Measurements from ENCODE around the gene PCDHAC1. TPM values are rescaled to one million over a fixed set of nuclear protein-coding genes. Genes with fewer than 3 reads are reported as not detected.

PCDHAC1 gene
- total and polyA plus RNA-seq, 9 of the 15 experiments (the other 6 are each of a cell fraction or from before 2014, with no cell fraction given) = not detected

GRCh38 chr5:140927228-140927573, 1.1 kb downstream of the PCDHAC1 start (continued):
- TF ChIP-seq ZNF140 (CRISPR knock-in tag; IDR thresholded peaks at IDR 0.05) (no peak), ZEB2 (IDR thresholded peaks at IDR 0.05) (no peak), CREB5 (CRISPR knock-in tag; IDR thresholded peaks at IDR 0.05) (no peak), ZNF76 (CRISPR knock-in tag; IDR thresholded peaks at IDR 0.05; ENCODE audit: borderline replicate concordance) (no peak), E2F4 (CRISPR knock-in tag; IDR thresholded peaks at IDR 0.05; ENCODE audit: low read depth) (no peak), PREB (CRISPR knock-in tag; IDR thresholded peaks at IDR 0.05) (no peak), HNRNPL (IDR thresholded peaks at IDR 0.05; ENCODE audit: low read depth, low read length) (no peak)

- in situ Hi-C loops (cut with MboI) = no loop called here
- no peak for DNase-seq (ENCODE audit: extremely low read depth in 1 of 4, low spot score in 3 of 4)
- no peaks in the 10 kb centered on the region for H3K4me1 ChIP-seq (replicated peaks in 1 of 2; ENCODE audit: control insufficient read depth in 2 of 2, insufficient read depth in 2 of 2, low read length in 2 of 2)
- H3K4me2 ChIP-seq (ENCODE audit: insufficient read depth, low read length) = no peak overlapping the region
- ATAC-seq = no peak
- no peaks in the 10 kb centered on the region for H4K20me1 ChIP-seq (replicated peaks; ENCODE audit: control insufficient read depth, insufficient read depth, low read length)
- H2AFZ ChIP-seq (ENCODE audit: low read depth, low read length) = no peak overlapping the region
- H3K9me1 ChIP-seq (ENCODE audit: control insufficient read depth, insufficient read depth, low read length) = no peaks in the 10 kb centered on the region
- no peak overlapping the region for H3K9ac ChIP-seq (ENCODE audit: insufficient read depth in 1 of 2, low read depth in 2 of 2, low read length in 2 of 2)
- intact Hi-C loops (cut with micrococcal nuclease) = no loop called here
- H3K27me3 ChIP-seq (ENCODE audit: control insufficient read depth in 2 of 2, insufficient read depth in 2 of 2, low read length in 2 of 2) = no peaks in the 10 kb centered on the region
- FAIRE-seq = no peak
- POLR2A ChIA-PET = no interaction called here
- CTCF ChIA-PET (ENCODE audit: low intra/inter-chr PET ratio) = no interaction called here
- H3K9me3 ChIP-seq (replicated peaks; ENCODE audit: control insufficient read depth, insufficient read depth, low read depth, low read length) = no peaks in the 10 kb centered on the region
- WGBS (ENCODE audit: insufficient coverage, low coverage, missing lambda C conversion rate) = 0% methylated on average over 4 of the region's 4 CpGs
- no peak overlapping the region for H3K27ac ChIP-seq (ENCODE audit: extremely low read depth, low read depth, low read length)
- H3K36me3 ChIP-seq (ENCODE audit: control insufficient read depth, insufficient read depth, low read length) = no peaks in the 10 kb centered on the region
- H3K4me3 ChIP-seq = no peak overlapping the region
- no TSS peak for BruUV-seq (replicated peaks)
- H3K79me2 ChIP-seq (ENCODE audit: control insufficient read depth, insufficient read depth, low read length) = no peaks in the 10 kb centered on the region
- TF ChIP-seq SMAD1 (IDR thresholded peaks at IDR 0.05; ENCODE audit: low read depth, low read length, partially characterized antibody) = no peak
- TF ChIP-seq TCF7L2 (IDR thresholded peaks at IDR 0.05; ENCODE audit: low read depth, low read length) = no peak
- TF ChIP-seq HSF4 (CRISPR knock-in tag; IDR thresholded peaks at IDR 0.05; ENCODE audit: borderline replicate concordance) = no peak
- TF ChIP-seq THAP12 (CRISPR knock-in tag; IDR thresholded peaks at IDR 0.05) = no peak
- TF ChIP-seq STAT6 (CRISPR knock-in tag; IDR thresholded peaks at IDR 0.05) = no peak
Measured at GRCh38 chr5:140934964-140935606, 9.0 kb downstream of the PCDHAC1 start.
